Natural killer cell (primary cell): ENCODE results near the gene MAP3K14. TPM values are rescaled to one million over a fixed set of nuclear protein-coding genes. Genes with fewer than 3 reads are reported as not detected.

Experiments
- ATAC-seq, 3 donors: fragments of 150-1000 bp in 2 of 3; fragments of 200-7000 bp in 1 of 3; cut with Tn5 transposase; 1 replicate in 1 of 3; 2 replicates in 2 of 3; pipeline ENCODE4 v1.10.0; 2021; ENCODE audit warnings: mild to moderate bottlenecking in 2 of 3, moderate library complexity in 2 of 3
- DNase-seq, 2 donors: peaks; one replicate each; pipeline versions ENCODE4 v3.0.0 to v3.0.0-alpha.2; 2013 to 2021; ENCODE audit warnings: mixed read lengths in 1 of 2
- H3K27ac ChIP-seq: one replicate; pipeline ENCODE4 v1.5.1; 2013; ENCODE audit warnings: mild to moderate bottlenecking, low read length
- H3K27me3 ChIP-seq: one replicate; pipeline ENCODE4 v1.6.1; 2013; ENCODE audit warnings: low read length; ENCODE audit not compliant: control insufficient read depth, insufficient read depth
- H3K36me3 ChIP-seq: one replicate; pipeline ENCODE4 v1.6.1; 2013; ENCODE audit warnings: low read length; ENCODE audit not compliant: control insufficient read depth, insufficient read depth
- H3K4me1 ChIP-seq: one replicate; pipeline ENCODE4 v1.6.1; 2013; ENCODE audit warnings: low read length; ENCODE audit not compliant: control insufficient read depth, insufficient read depth
- H3K4me3 ChIP-seq: one replicate; pipeline ENCODE4 v1.5.1; 2013; ENCODE audit warnings: low read length
- H3K9me3 ChIP-seq: one replicate; pipeline ENCODE4 v1.6.1; 2013; ENCODE audit warnings: low read length; ENCODE audit not compliant: control insufficient read depth, insufficient read depth
- H3K27ac Mint-ChIP-seq, 2 donors: one replicate each; pipeline ENCODE4 v1.8.0; 2022; ENCODE audit warnings: mild to moderate bottlenecking in 2 of 2, mixed read lengths in 2 of 2, moderate library complexity in 1 of 2
- H3K27me3 Mint-ChIP-seq, 2 donors: one replicate each; pipeline ENCODE4 v1.8.0; 2022; ENCODE audit warnings: low read depth in 2 of 2, mixed read lengths in 2 of 2
- H3K36me3 Mint-ChIP-seq: one replicate; pipeline ENCODE4 v1.8.0; 2022; ENCODE audit warnings: mixed read lengths
- H3K4me1 Mint-ChIP-seq, 2 donors: one replicate each; pipeline ENCODE4 v1.8.0; 2022; ENCODE audit warnings: mixed read lengths in 2 of 2
- H3K4me3 Mint-ChIP-seq: one replicate; pipeline ENCODE4 v1.8.0; 2022; ENCODE audit warnings: mild to moderate bottlenecking, moderate library complexity, mixed read lengths
- H3K9me3 Mint-ChIP-seq, 2 donors: one replicate each; pipeline ENCODE4 v1.8.0; 2022; ENCODE audit warnings: mixed read lengths in 2 of 2
- CTCF ChIP-seq: fragments of 200-600 bp; IDR thresholded peaks from one replicate; pipeline ENCODE4 v1.8.0; 2022; ENCODE audit warnings: antibody characterized with exemption
- WGBS: methylation state at CpG from one replicate; pipeline ENCODE4 v1.1.7; 2013; ENCODE audit warnings: missing lambda C conversion rate; ENCODE audit not compliant: insufficient coverage; 5-methylcytosine and 5-hydroxymethylcytosine counted together
- intact Hi-C: fragments of 100-400 bp; cut with micrococcal nuclease; formaldehyde crosslinking; loops from one replicate; pipeline ENCODE4 v1.14.2; 2022
- total RNA-seq, 4 donors: library from RNA; stranded (reverse); fragments of 120-200 nt in 1 of 4; gene quantifications; one replicate each; pipeline versions ENCODE4 v1.2.3 to v1.2.4, GENCODE V29; 2013 to 2022

The MAP3K14 gene
- total RNA-seq, 3 donors from 2014 or later (not counting 1 experiment from before 2014, with no cell fraction given): 28.0 to 31.9 (median 31.6) TPM

- no peak for ATAC-seq
- no peaks in the 10 kb centered on the region for H3K27me3 ChIP-seq
- no peak overlapping the region for H3K4me3 ChIP-seq
- H3K27ac ChIP-seq: no peak overlapping the region
- H3K4me1 Mint-ChIP-seq: peaks cover 39 to 64% of the 10 kb centered on the region in 2 donors
- no peaks in the 10 kb centered on the region for H3K9me3 ChIP-seq
- intact Hi-C loops: no loop called here
- 97% methylated on average over 7 of the region's 7 CpGs for WGBS
- peaks cover 10% of the 10 kb centered on the region for H3K36me3 Mint-ChIP-seq
- peak overlapping the region; percentile 5 for H3K4me3 Mint-ChIP-seq
- peaks cover 27% of the 10 kb centered on the region for H3K4me1 ChIP-seq
- peaks cover 88% of the 10 kb centered on the region for H3K36me3 ChIP-seq
- peak overlapping the region; percentile 33 to 85 for H3K27ac Mint-ChIP-seq
- H3K9me3 Mint-ChIP-seq: no peaks in the 10 kb centered on the region
- no peak for TF ChIP-seq CTCF
- H3K27me3 Mint-ChIP-seq: no peaks in the 10 kb centered on the region
- DNase-seq: no peak
These were observed 78.6 kb downstream of the MAP3K14 start for GRCh38 chr17:45238155-45238774.

- DNase-seq: no peak
- no peaks in the 10 kb centered on the region for H3K9me3 ChIP-seq
- WGBS: 98% methylated on average over 2 of the region's 2 CpGs
- H3K36me3 ChIP-seq: peaks cover 88% of the 10 kb centered on the region
- Mint-ChIP-seq H3K36me3 (peaks cover 10% of the 10 kb centered on the region), H3K4me3 (peak overlapping the region; percentile 5), H3K27me3 (no peaks in the 10 kb centered on the region), H3K9me3 (no peaks in the 10 kb centered on the region), H3K27ac (peak overlapping the region; percentile 33 to 85), H3K4me1 (peaks cover 42 to 63% of the 10 kb centered on the region in 2 donors)
- H3K27ac ChIP-seq: no peak overlapping the region
- H3K4me3 ChIP-seq: no peak overlapping the region
- peaks cover 30% of the 10 kb centered on the region for H3K4me1 ChIP-seq
- no peak for ATAC-seq
- no peaks in the 10 kb centered on the region for H3K27me3 ChIP-seq
- TF ChIP-seq CTCF: no peak
- intact Hi-C loops: no loop called here
These were observed 79.1 kb downstream of the MAP3K14 start for GRCh38 chr17:45237686-45238085.

GRCh38 chr17:45236282-45236606, 80.6 kb downstream of the MAP3K14 start:
- Histone ChIP-seq H3K36me3 (peaks cover 83% of the 10 kb centered on the region), H3K27ac (peak overlapping the region; percentile 13), H3K9me3 (no peaks in the 10 kb centered on the region), H3K4me1 (peaks cover 41% of the 10 kb centered on the region), H3K27me3 (no peaks in the 10 kb centered on the region), H3K4me3 (no peak overlapping the region)
- H3K27me3 Mint-ChIP-seq: no peaks in the 10 kb centered on the region
- no peak overlapping the region for H3K4me3 Mint-ChIP-seq
- no peaks in the 10 kb centered on the region for H3K9me3 Mint-ChIP-seq
- peaks cover 10% of the 10 kb centered on the region for H3K36me3 Mint-ChIP-seq
- DNase-seq (peak in 1 of 2 donors; percentile 10), ATAC-seq (no peak)
- H3K4me1 Mint-ChIP-seq: peaks cover 53 to 71% of the 10 kb centered on the region in 2 donors
- intact Hi-C loops: no loop called here
- TF ChIP-seq CTCF: no peak
- 95% methylated on average over 5 of the region's 5 CpGs for WGBS
- peak overlapping the region; percentile 86 to 99 for H3K27ac Mint-ChIP-seq
